ENCODE results near the gene HMMR. TPM values are rescaled to one million over a fixed set of nuclear protein-coding genes. Genes with fewer than 3 reads are reported as not detected.

HMMR gene
- total RNA-seq, 1 experiment from 2014 or later = 54.9 TPM

DNA sequence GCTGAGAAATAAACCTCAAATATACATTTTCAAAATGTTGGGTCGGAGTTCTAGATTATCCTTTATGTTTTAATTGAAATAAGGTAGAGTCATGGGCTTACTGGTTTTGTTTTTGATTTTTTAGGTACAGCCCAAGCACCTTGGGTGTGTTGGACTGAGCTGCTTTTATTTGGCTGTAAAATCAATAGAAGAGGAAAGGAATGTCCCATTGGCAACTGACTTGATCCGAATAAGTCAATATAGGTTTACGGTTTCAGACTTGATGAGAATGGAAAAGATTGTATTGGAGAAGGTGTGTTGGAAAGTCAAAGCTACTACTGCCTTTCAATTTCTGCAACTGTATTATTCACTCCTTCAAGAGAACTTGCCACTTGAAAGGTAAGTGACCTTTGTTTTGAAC lies 19.5 kb upstream of the HMMR start:
- Histone ChIP-seq H3K9ac (ENCODE audit: low read length) (no peak overlapping the region), H2AFZ (ENCODE audit: low read depth, low read length, poor library complexity, severe bottlenecking) (no peak overlapping the region), H3K4me2 (ENCODE audit: low read length) (no peak overlapping the region), H3K4me1 (ENCODE audit: control insufficient read depth in 1 of 2, insufficient read depth in 2 of 2, low read length in 2 of 2) (peaks cover 0 to 14% of the 10 kb centered on the region in 2 experiments; a peak in 3 of 4 replicates), H3K36me3 (ENCODE audit: control insufficient read depth in 1 of 2, insufficient read depth in 2 of 2, low read length in 2 of 2) (peaks cover 45 to 56% of the 10 kb centered on the region in 2 experiments), H3K9me3 (ENCODE audit: control insufficient read depth in 1 of 2, insufficient read depth in 1 of 2, low read depth in 1 of 2, low read length in 2 of 2) (no peaks in the 10 kb centered on the region), H3K27ac (ENCODE audit: low read depth, low read length) (no peak overlapping the region), H3K27me3 (ENCODE audit: insufficient read depth, low read length) (no peaks in the 10 kb centered on the region), H4K20me1 (ENCODE audit: insufficient read depth) (no peaks in the 10 kb centered on the region), H3K9me2 (ENCODE audit: insufficient read depth) (no peaks in the 10 kb centered on the region), H3K4me3 (replicated peaks in 1 of 2; ENCODE audit: low read depth in 1 of 2, low read length in 2 of 2) (no peak overlapping the region), H3K79me2 (ENCODE audit: insufficient read depth, low read length) (peaks cover 49% of the 10 kb centered on the region)
- intact Hi-C loops (cut with micrococcal nuclease) = no loop called here
- no TSS peak for BruUV-seq (replicated peaks)
- ChIA-PET RAD21 (ENCODE audit: low non-redundant PET in 1 of 2, low total read pairs in 2 of 2, uncharacterized antibody in 2 of 2, unreplicated experiment in 2 of 2) (no interaction called here), CTCF (no interaction called here), POLR2A (interaction anchor here (4.2 kb wide), 1 partner anchor 19 kb away, joined by 34 read pairs; the partner anchor contains the start of genes HMMR and NUDCD2)
- ATAC-seq = no peak
- TF ChIP-seq ZFX (IDR thresholded peaks at IDR 0.05) (no peak), RAD21 (IDR thresholded peaks at IDR 0.05; ENCODE audit: low read depth) (no peak), TCF7L2 (IDR thresholded peaks at IDR 0.05; ENCODE audit: borderline replicate concordance, extremely low read depth, insufficient read depth, insufficient read length) (no peak), CBX3 (IDR thresholded peaks at IDR 0.05; ENCODE audit: low read depth) (no peak), EZH2 (IDR thresholded peaks at IDR 0.05) (no peak), ATF3 (IDR thresholded peaks at IDR 0.05) (no peak), SRF (IDR thresholded peaks at IDR 0.05; ENCODE audit: low read depth) (no peak), SIN3A (IDR thresholded peaks at IDR 0.05; ENCODE audit: low read depth) (no peak), YY1 (IDR thresholded peaks at IDR 0.05; ENCODE audit: extremely low read depth, insufficient replicate concordance, low read depth, low read length) (no peak), ZNF274 (IDR thresholded peaks at IDR 0.05; ENCODE audit: low read depth, low read length) (no peak), EZH2phosphoT487 (IDR thresholded peaks at IDR 0.05; ENCODE audit: borderline replicate concordance) (no peak), JUND (IDR thresholded peaks at IDR 0.05) (no peak), FOSL1 (IDR thresholded peaks at IDR 0.05; ENCODE audit: low read depth) (no peak), POLR2A (IDR thresholded peaks at IDR 0.05; ENCODE audit: borderline replicate concordance, extremely low read depth, insufficient read depth, insufficient read length) (no peak), MAX (IDR thresholded peaks at IDR 0.05) (no peak), POLR2AphosphoS5 (IDR thresholded peaks at IDR 0.05; ENCODE audit: low read depth, low read length) (no peak), ELF1 (IDR thresholded peaks at IDR 0.05; ENCODE audit: borderline replicate concordance, low read depth) (no peak)
- TF ChIP-seq, protein P1, sequence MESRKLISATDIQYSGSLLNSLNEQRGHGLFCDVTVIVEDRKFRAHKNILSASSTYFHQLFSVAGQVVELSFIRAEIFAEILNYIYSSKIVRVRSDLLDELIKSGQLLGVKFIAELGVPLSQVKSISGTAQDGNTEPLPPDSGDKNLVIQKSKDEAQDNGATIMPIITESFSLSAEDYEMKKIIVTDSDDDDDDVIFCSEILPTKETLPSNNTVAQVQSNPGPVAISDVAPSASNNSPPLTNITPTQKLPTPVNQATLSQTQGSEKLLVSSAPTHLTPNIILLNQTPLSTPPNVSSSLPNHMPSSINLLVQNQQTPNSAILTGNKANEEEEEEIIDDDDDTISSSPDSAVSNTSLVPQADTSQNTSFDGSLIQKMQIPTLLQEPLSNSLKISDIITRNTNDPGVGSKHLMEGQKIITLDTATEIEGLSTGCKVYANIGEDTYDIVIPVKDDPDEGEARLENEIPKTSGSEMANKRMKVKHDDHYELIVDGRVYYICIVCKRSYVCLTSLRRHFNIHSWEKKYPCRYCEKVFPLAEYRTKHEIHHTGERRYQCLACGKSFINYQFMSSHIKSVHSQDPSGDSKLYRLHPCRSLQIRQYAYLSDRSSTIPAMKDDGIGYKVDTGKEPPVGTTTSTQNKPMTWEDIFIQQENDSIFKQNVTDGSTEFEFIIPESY (IDR thresholded peaks at IDR 0.05; ENCODE audit: extremely low read depth, insufficient replicate concordance, low read length) = no peak
- no peak for DNase-seq (ENCODE audit: low read depth, low spot score)
